ENCODE measurements around the gene PTPRD.

Gene PTPRD

GRCh38 chr9:8337834-8338766, 2274.7 kb downstream of the PTPRD start:
- DNase-seq (ENCODE audit: low read depth) = no peak

DNA sequence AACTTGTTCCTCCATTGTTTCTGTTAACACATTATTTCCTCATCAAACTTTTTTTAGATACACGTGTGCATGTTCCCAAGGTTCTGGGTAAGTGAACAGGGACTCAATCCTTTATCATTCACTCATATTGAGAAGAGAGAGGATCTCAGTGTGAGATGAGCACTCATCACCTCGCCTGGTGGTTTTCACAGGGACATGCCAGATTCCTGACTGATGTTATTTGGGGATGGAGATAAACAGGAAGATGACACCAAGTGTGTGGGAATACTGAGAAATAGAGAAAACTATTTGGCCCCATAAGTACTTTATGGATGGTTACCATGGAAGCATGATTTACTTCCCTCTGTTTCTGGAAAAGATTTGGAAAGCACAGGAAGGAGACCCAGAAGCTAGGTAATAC, 2279.9 kb downstream of the PTPRD start:
- DNase-seq (ENCODE audit: low read depth) = no peak

DNA sequence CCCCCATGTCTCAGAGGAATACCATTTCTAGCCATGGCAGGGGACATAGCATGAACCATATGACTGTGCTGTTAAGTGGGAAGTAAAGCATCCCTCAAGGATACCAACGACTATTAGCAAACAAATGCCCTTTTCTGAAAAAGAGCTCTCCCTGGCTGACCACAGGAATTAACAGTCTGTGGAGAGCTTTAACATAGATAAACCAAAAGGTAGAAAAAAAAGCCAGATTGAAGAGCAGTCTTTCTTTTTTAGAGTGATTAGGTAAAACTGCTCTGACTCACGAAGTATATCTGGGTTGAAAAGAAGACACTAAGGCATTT, 2280.5 kb downstream of the PTPRD start:
- DNase-seq (ENCODE audit: low read depth) = no peak

- no peak for DNase-seq (ENCODE audit: low read depth)
Measured at GRCh38 chr9:8331507-8332330, 2281.1 kb downstream of the PTPRD start.

DNA sequence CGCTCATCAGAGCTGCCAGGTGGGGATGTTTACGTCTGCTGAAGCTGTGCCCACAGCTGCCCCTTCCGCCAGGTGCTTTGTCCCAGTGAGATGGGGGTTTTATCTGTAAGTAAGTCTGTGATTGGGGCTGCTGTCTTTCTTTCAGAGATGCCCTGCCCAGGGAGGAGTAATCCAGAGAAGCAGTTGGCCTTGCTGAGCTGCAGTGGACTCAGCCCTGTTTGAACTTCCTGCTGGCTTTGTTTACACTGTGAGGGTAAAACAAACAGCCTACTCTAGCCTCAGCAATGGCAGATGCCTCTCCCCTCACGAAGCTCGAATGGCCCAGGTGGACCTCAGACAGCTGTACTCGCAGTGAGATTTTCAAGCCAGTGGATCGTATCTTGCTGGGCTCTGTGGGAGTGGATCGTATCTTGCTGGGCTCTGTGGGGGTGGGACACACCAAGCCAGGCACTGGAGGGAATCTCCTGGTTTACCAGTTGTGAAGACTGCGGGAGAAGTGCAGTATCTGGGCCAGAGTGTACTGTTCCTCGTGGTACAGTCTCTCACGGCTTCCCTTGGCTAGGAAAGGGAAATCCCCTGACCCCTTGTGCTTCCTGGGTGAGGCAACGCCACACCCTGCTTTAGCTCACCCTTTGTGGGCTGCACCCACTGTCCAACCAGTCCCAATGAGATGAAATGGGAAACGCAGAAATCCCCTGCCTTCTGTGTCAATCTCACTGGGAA, 2283.1 kb downstream of the PTPRD start:
- DNase-seq (ENCODE audit: low read depth) = no peak

DNA sequence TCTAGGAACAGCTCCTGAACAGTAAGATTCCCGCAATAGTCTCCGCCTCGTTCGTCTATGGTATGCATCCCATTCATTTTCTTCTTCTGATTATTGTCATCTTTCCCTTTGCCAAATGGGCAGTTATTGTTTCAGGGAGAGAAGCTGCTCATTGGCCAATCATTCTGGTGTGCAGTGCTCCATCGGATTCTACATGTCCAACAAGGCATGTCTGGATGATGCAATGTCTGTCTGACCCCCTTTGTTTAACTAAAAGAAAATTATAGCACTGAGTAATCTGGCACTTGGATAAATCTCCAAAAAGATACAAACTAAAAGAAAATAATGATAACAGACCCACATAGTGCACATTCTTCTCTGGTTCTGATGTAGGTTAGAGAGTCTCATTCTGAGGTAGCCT, 2297.6 kb downstream of the PTPRD start:
- no peak for DNase-seq (ENCODE audit: low read depth)

DNA sequence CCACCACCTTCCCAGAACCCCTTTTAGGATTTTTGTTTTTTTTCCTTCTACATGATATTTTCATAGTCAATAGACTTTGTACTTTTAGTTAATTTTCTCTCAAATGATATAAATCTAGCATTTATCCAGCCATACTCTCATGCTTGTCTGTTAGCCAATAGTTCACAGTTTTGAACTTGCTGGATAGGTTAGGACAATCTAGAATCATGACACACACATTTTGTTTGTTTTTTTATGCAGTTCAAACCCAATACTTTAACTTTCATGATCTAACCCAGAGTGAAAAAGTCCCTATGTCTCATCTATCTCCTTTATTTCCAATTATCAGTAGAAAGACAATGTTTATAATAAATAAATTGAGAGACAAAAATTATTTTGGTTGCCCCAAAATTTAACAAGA, 2303.5 kb downstream of the PTPRD start:
- no peak for DNase-seq (ENCODE audit: low read depth)

DNA sequence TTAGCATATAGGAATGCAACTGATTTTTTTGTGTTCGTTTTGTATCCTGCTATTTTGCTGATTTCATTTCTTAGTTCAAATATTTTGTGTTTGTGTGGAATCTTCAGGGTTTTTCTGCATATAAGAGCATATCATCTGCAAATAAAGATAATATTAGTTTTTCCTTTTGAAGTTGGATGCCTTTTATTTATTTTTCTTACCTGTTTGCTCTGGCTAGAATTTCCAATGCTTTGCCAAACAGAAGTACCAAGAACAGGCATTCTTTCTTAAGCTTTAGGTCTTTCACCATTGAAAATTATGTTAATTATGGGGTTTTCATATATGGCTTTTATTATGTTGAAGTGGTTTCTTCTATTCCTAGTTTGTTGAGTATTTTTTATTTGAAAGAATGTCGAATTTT, 2308.1 kb downstream of the PTPRD start:
- no peak for DNase-seq (ENCODE audit: low read depth)

GRCh38 chr9:8301296-8301695, 2311.5 kb downstream of the PTPRD start:
- no peak for DNase-seq (ENCODE audit: low read depth)

- no peak for DNase-seq (ENCODE audit: low read depth)
Measured at GRCh38 chr9:8297047-8297446, 2315.8 kb downstream of the PTPRD start.

DNA sequence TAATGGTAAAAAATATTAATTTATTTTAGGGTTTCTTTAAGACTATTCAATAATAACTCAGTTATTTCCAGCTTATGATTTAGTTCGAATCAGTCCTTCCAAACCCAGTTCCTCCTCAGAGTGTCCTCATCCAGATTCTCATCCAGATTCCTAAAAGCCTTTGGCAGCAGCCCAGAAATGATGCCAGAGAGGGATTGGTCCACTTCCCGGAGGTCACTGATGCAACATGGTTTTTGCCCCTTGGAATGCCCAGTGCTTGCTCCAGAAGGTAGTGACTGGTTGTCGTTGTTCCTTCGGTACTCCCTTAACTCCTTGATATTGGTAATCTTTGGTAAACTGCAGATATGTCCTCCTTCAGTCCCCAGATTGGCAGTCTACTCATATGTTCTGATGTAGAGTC, 2320.1 kb downstream of the PTPRD start:
- DNase-seq (ENCODE audit: low read depth) = no peak

DNA sequence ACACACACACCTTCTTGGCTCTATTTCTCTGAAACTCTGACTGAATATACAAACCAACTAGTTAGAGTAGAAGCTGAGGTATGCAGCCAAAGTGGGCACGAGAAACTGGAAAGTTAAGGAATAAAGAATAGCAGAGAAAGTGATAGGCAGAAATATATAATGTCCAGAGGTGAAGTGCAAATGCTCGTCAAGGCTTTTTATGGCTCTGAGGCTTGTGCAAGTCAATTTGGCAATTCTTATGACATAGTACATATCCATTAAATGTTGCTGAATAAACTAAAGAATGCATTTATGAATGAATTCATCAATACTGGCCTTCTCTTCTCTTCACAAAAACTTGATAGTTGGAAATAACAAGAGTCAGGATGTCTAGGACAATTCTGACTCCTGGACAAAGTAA, 2323.1 kb downstream of the PTPRD start:
- DNase-seq (ENCODE audit: low read depth) = no peak

GRCh38 chr9:8287970-8288369, 2324.8 kb downstream of the PTPRD start:
- DNase-seq (ENCODE audit: low read depth) = no peak

GRCh38 chr9:8287501-8287900, 2325.3 kb downstream of the PTPRD start:
- DNase-seq (ENCODE audit: low read depth) = no peak

- no peak for DNase-seq (ENCODE audit: low read depth)
Measured at GRCh38 chr9:8284884-8285283, 2327.9 kb downstream of the PTPRD start.

GRCh38 chr9:8282535-8282934, 2330.3 kb downstream of the PTPRD start:
- DNase-seq (ENCODE audit: low read depth) = no peak

DNA sequence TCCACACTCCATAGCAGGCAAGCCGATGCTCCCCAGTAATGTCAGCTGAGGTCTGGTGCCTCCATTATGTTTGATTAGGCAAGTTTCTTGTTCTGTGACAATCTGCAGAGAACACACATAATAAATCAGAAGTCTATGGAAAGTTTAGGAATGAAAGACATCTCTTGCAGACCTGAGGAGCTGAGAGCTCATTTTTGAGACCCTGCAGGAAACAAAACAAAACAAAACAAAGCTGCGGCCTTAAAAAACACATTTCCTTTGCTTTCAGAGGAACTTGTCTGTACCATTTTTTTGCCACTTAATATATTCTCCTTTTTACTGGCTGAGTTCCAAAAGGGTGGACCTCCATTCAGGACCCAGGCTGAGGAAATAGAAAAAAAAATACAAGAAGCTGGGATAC, 2332.0 kb downstream of the PTPRD start:
- DNase-seq (ENCODE audit: low read depth) = no peak

DNA sequence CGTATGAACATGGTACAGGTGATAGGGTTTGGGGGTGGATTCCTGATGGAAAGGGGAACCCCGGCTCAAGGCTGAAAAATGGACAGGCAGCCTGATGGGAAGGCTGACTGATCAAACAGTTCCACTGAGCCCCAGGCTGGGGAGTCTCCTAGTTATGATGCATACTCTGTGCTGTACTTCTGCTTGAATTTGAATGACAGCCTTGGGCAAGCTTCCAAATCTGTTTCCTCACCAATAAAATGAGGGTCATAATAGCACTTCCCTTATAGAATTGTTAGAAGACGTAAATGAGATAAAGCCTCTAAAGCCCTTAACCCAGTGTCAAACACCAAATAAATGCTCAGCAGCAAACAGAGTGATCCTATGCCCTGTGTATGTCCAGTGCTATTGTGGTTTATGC, 2334.8 kb downstream of the PTPRD start:
- DNase-seq (ENCODE audit: low read depth) = no peak

DNA sequence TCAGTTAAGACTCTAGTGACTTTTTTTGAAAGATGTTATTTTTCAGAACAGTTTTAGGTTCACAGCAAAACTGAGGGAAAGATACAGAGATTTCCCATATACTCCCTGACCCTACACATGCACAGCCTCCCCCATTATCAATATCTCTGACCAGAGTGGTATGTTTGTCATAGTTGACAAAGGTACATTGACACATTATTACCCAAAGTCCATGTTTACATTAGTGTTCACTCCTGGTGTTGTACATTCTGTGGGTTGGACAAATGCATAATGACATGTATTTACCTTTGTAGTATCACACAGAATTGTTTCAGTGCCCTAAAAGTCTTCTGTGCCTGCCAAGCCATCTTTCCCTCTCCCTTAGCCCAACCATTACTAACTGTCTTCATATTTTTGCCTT, 2342.6 kb downstream of the PTPRD start:
- no peak for DNase-seq (ENCODE audit: low read depth)

- DNase-seq (ENCODE audit: low read depth) = no peak
Measured at GRCh38 chr9:8268881-8269280, 2343.9 kb downstream of the PTPRD start.

DNA sequence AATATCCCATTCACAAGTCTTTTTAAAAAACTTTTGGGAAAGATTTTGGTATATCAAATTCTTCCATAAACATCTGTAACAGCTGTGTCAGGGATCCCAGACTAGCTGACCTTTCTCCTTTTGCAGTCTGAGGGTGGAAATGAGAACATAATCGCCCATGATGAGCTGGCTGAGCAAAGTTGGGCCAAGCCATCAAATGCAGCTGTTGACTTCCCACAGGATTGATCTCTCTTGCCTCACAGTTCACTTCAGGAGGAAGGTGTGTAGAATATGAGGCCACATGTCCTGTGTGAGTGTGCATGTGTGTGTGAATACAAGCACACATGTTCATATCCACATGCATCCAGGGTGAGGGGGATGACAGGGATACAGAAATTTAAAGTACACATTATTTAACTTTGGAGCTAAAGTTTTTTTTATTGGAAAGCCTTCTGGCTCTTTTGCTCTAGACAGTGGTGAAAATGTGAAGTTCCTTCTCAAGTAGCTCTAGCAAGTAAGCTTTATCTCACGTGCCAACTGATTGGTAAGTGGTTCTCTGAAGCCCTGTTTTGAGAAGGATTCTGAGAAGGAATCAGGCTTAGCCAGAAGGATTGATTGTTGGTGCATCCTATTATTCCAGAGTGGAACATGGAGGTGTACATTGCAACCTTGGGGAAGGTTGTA, 2344.5 kb downstream of the PTPRD start:
- DNase-seq (ENCODE audit: low read depth) = no peak

DNA sequence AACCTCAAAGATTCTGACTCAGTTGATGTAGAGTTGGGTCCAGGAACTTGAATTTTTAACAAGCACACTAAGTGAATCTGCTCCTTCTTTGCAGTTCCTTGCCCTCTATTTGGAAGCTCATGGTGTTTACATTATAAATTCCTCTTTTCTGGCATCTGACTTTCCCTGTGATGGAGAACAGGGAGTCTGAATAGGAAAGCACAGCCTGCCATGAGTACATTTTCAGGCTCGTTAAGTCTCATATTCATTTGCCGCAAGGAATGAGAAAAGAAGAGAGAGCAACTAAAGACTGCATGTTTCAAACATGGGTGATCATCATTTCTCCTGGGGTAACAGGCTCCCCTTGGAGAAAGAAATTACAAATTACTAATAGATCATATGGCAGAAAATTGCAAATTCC, 2345.2 kb downstream of the PTPRD start:
- no peak for DNase-seq (ENCODE audit: low read depth)
